ENCODE measurements around the gene ABCD3. TPM values are rescaled to one million over a fixed set of nuclear protein-coding genes. Genes with fewer than 3 reads are reported as not detected.

ABCD3 gene
- total and polyA plus RNA-seq, 9 donors: 10.7 to 32.1 (median 24.8) TPM

- H3K36me3 ChIP-seq: no peaks in the 10 kb centered on the region
- WGBS, 3 donors: 90 to 97% (median 91%) methylated on average over 1 of the region's 1 CpG
- no peak overlapping the region for H3K4me3 ChIP-seq
- no peak overlapping the region for H3K27ac ChIP-seq
- H3K4me1 ChIP-seq (ENCODE audit: insufficient read depth): no peaks in the 10 kb centered on the region
- intact Hi-C loops (cut with DNase I): no loop called here
- TF ChIP-seq POLR2A (IDR thresholded peaks at IDR 0.05) (no peak), EP300 (IDR thresholded peaks at IDR 0.05) (no peak)
- TF ChIP-seq, protein P1, sequence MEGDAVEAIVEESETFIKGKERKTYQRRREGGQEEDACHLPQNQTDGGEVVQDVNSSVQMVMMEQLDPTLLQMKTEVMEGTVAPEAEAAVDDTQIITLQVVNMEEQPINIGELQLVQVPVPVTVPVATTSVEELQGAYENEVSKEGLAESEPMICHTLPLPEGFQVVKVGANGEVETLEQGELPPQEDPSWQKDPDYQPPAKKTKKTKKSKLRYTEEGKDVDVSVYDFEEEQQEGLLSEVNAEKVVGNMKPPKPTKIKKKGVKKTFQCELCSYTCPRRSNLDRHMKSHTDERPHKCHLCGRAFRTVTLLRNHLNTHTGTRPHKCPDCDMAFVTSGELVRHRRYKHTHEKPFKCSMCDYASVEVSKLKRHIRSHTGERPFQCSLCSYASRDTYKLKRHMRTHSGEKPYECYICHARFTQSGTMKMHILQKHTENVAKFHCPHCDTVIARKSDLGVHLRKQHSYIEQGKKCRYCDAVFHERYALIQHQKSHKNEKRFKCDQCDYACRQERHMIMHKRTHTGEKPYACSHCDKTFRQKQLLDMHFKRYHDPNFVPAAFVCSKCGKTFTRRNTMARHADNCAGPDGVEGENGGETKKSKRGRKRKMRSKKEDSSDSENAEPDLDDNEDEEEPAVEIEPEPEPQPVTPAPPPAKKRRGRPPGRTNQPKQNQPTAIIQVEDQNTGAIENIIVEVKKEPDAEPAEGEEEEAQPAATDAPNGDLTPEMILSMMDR (IDR thresholded peaks at IDR 0.05): no peak
- no peaks in the 10 kb centered on the region for H3K27me3 ChIP-seq
- no peak for DNase-seq
- no peaks in the 10 kb centered on the region for H3K9me3 ChIP-seq
Observed at GRCh38 chr1:94394247-94394646, 23.9 kb upstream of the ABCD3 start.

DNA sequence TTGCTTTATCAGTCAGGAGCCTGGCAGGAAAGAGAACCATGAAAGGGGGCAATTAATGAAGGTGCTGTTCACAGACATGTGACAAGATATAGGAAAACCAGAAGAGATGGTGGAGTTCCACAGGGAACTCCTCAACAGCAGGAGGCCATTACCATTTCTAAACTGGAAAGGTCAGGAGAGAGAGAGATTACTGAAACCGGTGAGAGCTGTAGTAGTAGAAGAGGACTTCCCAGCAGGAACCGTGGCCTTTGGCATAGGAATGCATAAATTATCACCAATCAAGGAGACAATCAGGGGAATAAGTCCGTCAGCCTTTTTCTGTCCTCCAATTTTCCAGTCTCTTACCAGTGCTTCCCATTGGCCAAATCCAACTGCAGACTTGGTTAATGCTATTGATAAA, 23.0 kb upstream of the ABCD3 start:
- no peak overlapping the region for H3K4me3 ChIP-seq
- no peaks in the 10 kb centered on the region for H3K27me3 ChIP-seq
- no peaks in the 10 kb centered on the region for H3K36me3 ChIP-seq
- H3K4me1 ChIP-seq (ENCODE audit: insufficient read depth): no peaks in the 10 kb centered on the region
- TF ChIP-seq, protein P1 (IDR thresholded peaks at IDR 0.05): no peak
- no peak for TF ChIP-seq POLR2A (IDR thresholded peaks at IDR 0.05)
- no peak for TF ChIP-seq EP300 (IDR thresholded peaks at IDR 0.05)
- intact Hi-C loops (cut with DNase I): no loop called here
- DNase-seq: no peak
- 45 to 47% (median 47%) methylated on average over 3 of the region's 3 CpGs for WGBS, 3 donors
- H3K9me3 ChIP-seq: no peaks in the 10 kb centered on the region
- no peak overlapping the region for H3K27ac ChIP-seq

DNA sequence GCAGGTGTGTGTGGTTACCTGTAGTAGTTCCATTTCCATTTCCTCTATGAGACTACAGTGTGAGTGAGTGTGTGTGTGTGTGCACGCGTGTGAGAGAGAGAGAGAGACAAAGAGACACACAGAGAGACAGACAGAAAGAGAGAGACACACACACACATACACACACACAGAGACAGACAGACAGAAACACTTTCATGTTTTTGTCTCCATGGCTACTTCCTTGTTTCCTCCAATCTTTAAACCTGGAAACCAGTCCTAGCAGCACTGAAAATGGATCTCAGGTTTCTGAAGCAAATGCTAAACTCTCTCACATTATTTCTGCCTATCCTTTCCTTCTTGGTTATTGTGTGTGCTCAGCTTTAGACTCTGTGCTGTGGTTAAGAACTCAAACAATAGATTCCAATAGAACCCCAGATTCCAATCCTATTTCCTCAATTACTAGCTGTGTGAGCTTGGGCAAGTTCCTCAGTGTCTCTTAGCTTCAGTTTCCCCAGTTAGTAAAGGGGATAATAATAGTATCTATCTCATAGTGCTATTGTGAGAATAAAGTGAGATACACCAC, 22.4 kb upstream of the ABCD3 start:
- Histone ChIP-seq H3K4me3 (no peak overlapping the region), H3K36me3 (no peaks in the 10 kb centered on the region), H3K9me3 (no peaks in the 10 kb centered on the region), H3K27ac (no peak overlapping the region), H3K4me1 (ENCODE audit: insufficient read depth) (no peaks in the 10 kb centered on the region), H3K27me3 (no peaks in the 10 kb centered on the region)
- 90 to 97% (median 95%) methylated on average over 2 of the region's 2 CpGs for WGBS, 3 donors
- intact Hi-C loops (cut with DNase I): no loop called here
- no peak for DNase-seq
- TF ChIP-seq EP300 (IDR thresholded peaks at IDR 0.05): no peak
- TF ChIP-seq POLR2A (IDR thresholded peaks at IDR 0.05): no peak
- TF ChIP-seq, protein P1 (IDR thresholded peaks at IDR 0.05): no peak

DNA sequence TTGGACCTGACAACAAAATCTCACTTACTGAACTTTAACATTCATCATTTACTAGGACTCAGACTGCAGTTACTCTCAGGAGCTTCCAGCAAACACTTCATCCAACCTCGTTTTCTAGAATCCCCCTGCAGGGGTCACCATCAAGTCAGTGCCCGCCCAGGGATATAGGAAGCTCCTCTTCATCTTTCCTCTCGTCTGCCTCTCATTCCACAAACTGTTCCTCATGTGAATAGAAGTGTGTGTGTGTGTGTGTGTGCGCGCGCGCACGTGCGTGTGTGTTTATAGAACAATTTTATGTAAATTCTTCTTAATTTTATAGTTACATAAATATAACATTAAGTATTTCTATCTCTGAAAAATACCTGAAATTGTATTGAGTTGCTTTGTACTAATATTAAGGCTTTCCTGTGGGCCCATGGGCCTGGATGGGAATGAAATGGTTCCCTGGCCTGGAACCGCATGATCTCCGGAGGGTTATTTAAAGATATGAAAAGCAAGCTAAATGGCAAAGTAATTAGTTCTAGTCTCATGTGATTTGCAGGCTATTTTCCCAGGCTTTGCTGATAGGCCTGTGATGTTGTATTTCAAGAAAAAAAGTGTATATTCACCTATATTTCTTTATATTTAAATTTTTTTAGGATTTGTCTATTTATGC, 21.7 kb upstream of the ABCD3 start:
- no peak overlapping the region for H3K4me3 ChIP-seq
- no peak overlapping the region for H3K27ac ChIP-seq
- H3K4me1 ChIP-seq (ENCODE audit: insufficient read depth): no peaks in the 10 kb centered on the region
- no peak for DNase-seq
- H3K27me3 ChIP-seq: no peaks in the 10 kb centered on the region
- no peaks in the 10 kb centered on the region for H3K36me3 ChIP-seq
- no peaks in the 10 kb centered on the region for H3K9me3 ChIP-seq
- 75 to 76% (median 76%) methylated on average over 11 of the region's 11 CpGs for WGBS, 3 donors
- intact Hi-C loops (cut with DNase I): no loop called here
- TF ChIP-seq, protein P1 (IDR thresholded peaks at IDR 0.05): no peak
- TF ChIP-seq POLR2A (IDR thresholded peaks at IDR 0.05): no peak
